HepG2 (cell line): ENCODE measurements around the gene SPC24. TPM values are rescaled to one million over a fixed set of nuclear protein-coding genes. Genes with fewer than 3 reads are reported as not detected.
A peak's percentile ranks its signal among the peaks of the same experiment; 100 is the strongest.

Source experiments
- ATF6 ChIP-seq: sonication (generic); formaldehyde crosslinking; conservative IDR thresholded peaks from 2 replicates; pipeline ENCODE4 v1.4.0; 2020; ENCODE audit warnings: missing genetic modification reagents
- CREM ChIP-seq, 2 experiments: sonication (generic) in 1 of 2; formaldehyde crosslinking in 1 of 2; IDR thresholded peaks; 2 replicates each; pipeline versions ENCODE4 v1.4.0 to v1.6.1; 2016 to 2020; ENCODE audit warnings: antibody characterized with exemption in 1 of 2, mild to moderate bottlenecking in 1 of 2, missing genetic modification reagents in 1 of 2
- GPBP1L1 ChIP-seq: sonication (generic); formaldehyde crosslinking; IDR thresholded peaks from 2 replicates; pipeline ENCODE4 v1.5.0; 2020; ENCODE audit warnings: mild to moderate bottlenecking, missing genetic modification reagents
- HNRNPL ChIP-seq: fragments of 200-400 bp; formaldehyde crosslinking; IDR thresholded peaks from 2 replicates; pipeline ENCODE4 v1.6.1; 2017; ENCODE audit warnings: mild to moderate bottlenecking, low read depth, low read length
- MED1 ChIP-seq: sonication (generic); formaldehyde crosslinking; IDR thresholded peaks from 2 replicates; pipeline ENCODE4 v1.4.0; 2020; ENCODE audit warnings: missing genetic modification reagents
- MEIS1 ChIP-seq: sonication (generic); formaldehyde crosslinking; IDR thresholded peaks from 2 replicates; pipeline ENCODE4 v1.9.0; 2021; ENCODE audit warnings: mild to moderate bottlenecking, missing genetic modification reagents, moderate library complexity, borderline replicate concordance
- RNF219 ChIP-seq: sonication (generic); formaldehyde crosslinking; IDR thresholded peaks from 2 replicates; pipeline ENCODE4 v1.5.0; 2020; ENCODE audit warnings: mild to moderate bottlenecking, missing genetic modification reagents
- TIGD3 ChIP-seq: sonication (generic); formaldehyde crosslinking; IDR thresholded peaks from 2 replicates; pipeline ENCODE4 v1.5.1; 2020; ENCODE audit warnings: mild to moderate bottlenecking, missing genetic modification reagents, borderline replicate concordance
- TOPORS ChIP-seq: sonication (generic); formaldehyde crosslinking; IDR thresholded peaks from 2 replicates; pipeline ENCODE4 v1.8.0; 2023; ENCODE audit warnings: mild to moderate bottlenecking, missing genetic modification reagents
- ZBTB8A ChIP-seq: sonication (generic); formaldehyde crosslinking; IDR thresholded peaks from 2 replicates; pipeline ENCODE4 v1.4.0; 2020; ENCODE audit warnings: mild to moderate bottlenecking, low read depth, missing genetic modification reagents, borderline replicate concordance
- ZNF275 ChIP-seq: sonication (generic); formaldehyde crosslinking; IDR thresholded peaks from 2 replicates; pipeline ENCODE4 v1.8.0; 2022; ENCODE audit warnings: missing genetic modification reagents, mild to moderate bottlenecking, inconsistent platforms, borderline replicate concordance
- ZNF335 ChIP-seq: sonication (generic); formaldehyde crosslinking; IDR thresholded peaks from 2 replicates; pipeline ENCODE4 v1.4.0; 2020; ENCODE audit warnings: missing genetic modification reagents
- ZNF367 ChIP-seq: sonication (generic); formaldehyde crosslinking; IDR thresholded peaks from 2 replicates; pipeline ENCODE4 v1.4.0; 2020; ENCODE audit warnings: missing genetic modification reagents, borderline replicate concordance
- ZNF687 ChIP-seq: sonication (generic); formaldehyde crosslinking; IDR thresholded peaks from 2 replicates; pipeline ENCODE4 v1.5.1; 2020; ENCODE audit warnings: mild to moderate bottlenecking, missing genetic modification reagents, moderate library complexity
- polyA plus RNA-seq, 8 experiments: library from polyadenylated mRNA; depleted of rRNA in 3 of 8; stranded (reverse) in 7 of 8; unstranded in 1 of 8; fragments of >200 nt; fragmentation: Illumina TruSeq in 4 of 8; extraction: Trizol in 4 of 8; gene quantifications; 2 replicates each; pipeline versions ENCODE4 v1.2.1 to v1.2.3, GENCODE V29; 2011 to 2016; ENCODE audit warnings: low read depth in 4 of 8, missing spikeins in 1 of 8, mixed read lengths in 1 of 8; ENCODE audit not compliant: insufficient read depth in 1 of 8
- total RNA-seq, 5 experiments: library from RNA; depleted of rRNA; stranded (reverse); fragments of >200 nt; fragmentation: Illumina TruSeq; extraction: Trizol; gene quantifications; 2 replicates each; pipeline ENCODE4 v1.2.3, GENCODE V29; 2016; ENCODE audit warnings: low read depth in 1 of 5

The SPC24 gene
- total and polyA plus RNA-seq, 2 of the 13 experiments (the other 11 are each of a cell fraction or from before 2014, with no cell fraction given), result 10.0 to 46.2 TPM

- TF ChIP-seq CREM (IDR thresholded peaks at IDR 0.05) (no peak), CREM (CRISPR knock-in tag; IDR thresholded peaks at IDR 0.05) (no peak), ZNF275 (CRISPR knock-in tag) (peak; percentile 82; the same call in 1 of the 2 replicates), TIGD3 (CRISPR knock-in tag) (no peak), MEIS1 (CRISPR knock-in tag) (peak; percentile 58; the same call in 1 of the 2 replicates), ZBTB8A (CRISPR knock-in tag) (no peak), RNF219 (CRISPR knock-in tag) (no peak), TOPORS (CRISPR knock-in tag) (no peak), ATF6 (CRISPR knock-in tag) (no peak), ZNF335 (CRISPR knock-in tag) (no peak; the same call in 1 of the 2 replicates), GPBP1L1 (CRISPR knock-in tag) (no peak), MED1 (peak; percentile 72; the same call in 1 of the 2 replicates), ZNF367 (CRISPR knock-in tag) (no peak), ZNF687 (CRISPR knock-in tag) (peak; percentile 65), HNRNPL (no peak)
Measured at GRCh38 chr19:11142528-11143171, 12.9 kb downstream of the SPC24 start (continued).
